K562 (cell line): Measurements from ENCODE around the gene CRIP3. TPM values are rescaled to one million over a fixed set of nuclear protein-coding genes. Genes with fewer than 3 reads are reported as not detected.

Experiments
- ATAC-seq: fragments of 200-7000 bp; cut with Tn5 transposase; 3 replicates; pipeline ENCODE4 v1.9.1; 2020; ENCODE audit warnings: moderate library complexity
- BruUV-seq: library from RNA; stranded (reverse); fragments of 400-500 nt; replicated peaks from 2 replicates; lab custom pipeline; 2021; lab: Mats Ljungman, UMichigan
- CTCF ChIA-PET: fragments of 300-600 bp; formaldehyde crosslinking; extraction: SDS; loops from one replicate; lab custom pipeline; 2021; ENCODE audit warnings: low intra/inter-chr PET ratio; lab: Yijun Ruan, JAX
- POLR2A ChIA-PET: fragments of 300-600, 350-650 bp; sonication (Branson Sonifier 250); formaldehyde crosslinking; extraction: SDS; loops from one replicate; lab custom pipeline; 2021; ENCODE audit warnings: antibody characterized with exemption, inconsistent platforms; lab: Yijun Ruan, JAX
- DNase-seq, 4 experiments: peaks; one replicate each; pipeline versions ENCODE4 v3.0.0 to v3.0.0-alpha.2; 2011 to 2018; ENCODE audit warnings: low spot score in 3 of 4, mixed read lengths in 3 of 4; ENCODE audit errors: extremely low read depth in 1 of 4
- FAIRE-seq: peaks from 2 replicates; lab custom pipeline; 2011; peaks lifted over from hg19 to GRCh38; lab: Jason Lieb, UNC
- H2AFZ ChIP-seq: 2 replicates; pipeline ENCODE4 v1.6.0; 2011; ENCODE audit warnings: low read depth, low read length, control low read depth, inconsistent platforms
- H3K27ac ChIP-seq: fragments of 200-600 bp; 3 replicates; pipeline ENCODE4 v1.8.0; 2011; ENCODE audit warnings: low read depth, mild to moderate bottlenecking, control low read depth, inconsistent platforms, low read length, moderate library complexity, mixed read lengths; ENCODE audit errors: extremely low read depth
- H3K27me3 ChIP-seq, 2 experiments: fragments of 300-600 bp in 1 of 2; 2 replicates in 1 of 2; 3 replicates in 1 of 2; pipeline versions ENCODE4 v1.6.0 to v1.8.0; 2011; ENCODE audit warnings: inconsistent platforms in 2 of 2, low read length in 2 of 2, mild to moderate bottlenecking in 1 of 2, mixed read lengths in 1 of 2, moderate library complexity in 1 of 2; ENCODE audit not compliant: control insufficient read depth in 2 of 2, insufficient read depth in 2 of 2
- H3K36me3 ChIP-seq: fragments of 300-600 bp; 3 replicates; pipeline ENCODE4 v1.8.0; 2011; ENCODE audit warnings: mild to moderate bottlenecking, low read length, inconsistent platforms; ENCODE audit not compliant: control insufficient read depth, insufficient read depth
- H3K4me1 ChIP-seq, 2 experiments: fragments of 200-600 bp in 1 of 2; replicated peaks in 1 of 2; 2 replicates in 1 of 2; 3 replicates in 1 of 2; pipeline versions ENCODE4 v1.5.1 to v1.8.0; 2011; ENCODE audit warnings: inconsistent platforms in 2 of 2, low read length in 2 of 2, mild to moderate bottlenecking in 1 of 2, mixed read lengths in 1 of 2, moderate library complexity in 1 of 2; ENCODE audit not compliant: control insufficient read depth in 2 of 2, insufficient read depth in 2 of 2
- H3K4me2 ChIP-seq: 2 replicates; pipeline ENCODE4 v1.6.1; 2011; ENCODE audit warnings: low read length, control low read depth, inconsistent platforms, mixed read lengths; ENCODE audit not compliant: insufficient read depth
- H3K4me3 ChIP-seq: fragments of 200-600 bp; sonication (generic), shearing (Covaris generic); 2 replicates; pipeline ENCODE4 v1.5.1; 2016; ENCODE audit warnings: control low read depth, inconsistent platforms
- H3K79me2 ChIP-seq: fragments of 200-600 bp; 3 replicates; pipeline ENCODE4 v1.8.0; 2011; ENCODE audit warnings: low read length, inconsistent platforms; ENCODE audit not compliant: control insufficient read depth, insufficient read depth
- H3K9ac ChIP-seq, 2 experiments: 2 replicates each; pipeline versions ENCODE4 v1.6.0 to v1.6.1; 2011; ENCODE audit warnings: low read depth in 2 of 2, low read length in 2 of 2, control low read depth in 1 of 2, inconsistent platforms in 1 of 2, mild to moderate bottlenecking in 1 of 2, mixed read lengths in 1 of 2; ENCODE audit not compliant: insufficient read depth in 1 of 2
- H3K9me1 ChIP-seq: one replicate; pipeline ENCODE4 v1.6.0; 2011; ENCODE audit warnings: inconsistent platforms, mild to moderate bottlenecking, low read length, moderate library complexity; ENCODE audit not compliant: control insufficient read depth, insufficient read depth
- H3K9me3 ChIP-seq: replicated peaks from 2 replicates; pipeline ENCODE4 v1.5.1; 2011; ENCODE audit warnings: low read depth, low read length, inconsistent platforms; ENCODE audit not compliant: control insufficient read depth, insufficient read depth
- H4K20me1 ChIP-seq: replicated peaks from 2 replicates; pipeline ENCODE4 v1.6.1; 2011; ENCODE audit warnings: low read length, inconsistent platforms, mixed read lengths; ENCODE audit not compliant: control insufficient read depth, insufficient read depth
- CHAMP1 ChIP-seq: fragments of 450-650 bp; IDR thresholded peaks from 2 replicates; pipeline ENCODE4 v1.6.1; 2016; ENCODE audit warnings: mild to moderate bottlenecking
- ELK1 ChIP-seq: sonication (generic); formaldehyde crosslinking; IDR thresholded peaks from 2 replicates; pipeline ENCODE4 v1.8.1; 2022; ENCODE audit warnings: missing genetic modification reagents
- FOXP1 ChIP-seq: sonication (generic); formaldehyde crosslinking; IDR thresholded peaks from 2 replicates; pipeline ENCODE4 v1.8.0; 2022; ENCODE audit warnings: mild to moderate bottlenecking, missing genetic modification reagents
- MIER1 ChIP-seq: fragments of 450-650 bp; IDR thresholded peaks from 2 replicates; pipeline ENCODE4 v1.6.1; 2016; ENCODE audit warnings: antibody characterized with exemption, mild to moderate bottlenecking, low read depth
- NR2F6 ChIP-seq: fragments of 450-650 bp; formaldehyde crosslinking; IDR thresholded peaks from 2 replicates; pipeline ENCODE4 v1.4.0; 2020; ENCODE audit warnings: mild to moderate bottlenecking
- RBBP5 ChIP-seq: fragments of 200-600 bp; sonication (generic); IDR thresholded peaks from 2 replicates; pipeline ENCODE4 v1.6.1; 2012; ENCODE audit warnings: borderline replicate concordance, mild to moderate bottlenecking, low read length, control low read depth, inconsistent platforms; ENCODE audit not compliant: insufficient read depth, poor library complexity, severe bottlenecking
- ZNF395 ChIP-seq: fragments of 200-800 bp; sonication (Bioruptor generic); IDR thresholded peaks from 2 replicates; pipeline ENCODE4 v1.6.1; 2017; ENCODE audit warnings: missing genetic modification characterization, missing compliant biosample characterization
- ZNF696 ChIP-seq: fragments of 250-450 bp; sonication (Bioruptor Pico); conservative IDR thresholded peaks from 2 replicates; pipeline ENCODE4 v1.4.0; 2020; ENCODE audit warnings: mild to moderate bottlenecking, moderate library complexity
- ZNF764 ChIP-seq: fragments of 250-450 bp; sonication (Bioruptor Pico); IDR thresholded peaks from 2 replicates; pipeline ENCODE4 v1.4.0; 2020; ENCODE audit warnings: low read depth, mild to moderate bottlenecking, moderate library complexity
- in situ Hi-C: fragments of 300-500 bp; cut with MboI; formaldehyde crosslinking; loops from 4 replicates; pipeline ENCODE4 v1.15.0; 2018; ENCODE audit warnings: inconsistent platforms, mixed read lengths
- intact Hi-C: fragments of 100-400 bp; cut with micrococcal nuclease; formaldehyde crosslinking; loops from 2 replicates; pipeline ENCODE4 v1.14.2; 2022
- polyA plus RNA-seq, 8 experiments: library from polyadenylated mRNA; depleted of rRNA in 4 of 8; stranded (reverse) in 5 of 8; unstranded in 3 of 8; fragments of >200 nt; fragmentation: Nextera tagmentation in 2 of 8; fragmentation: Illumina TruSeq in 1 of 8; extraction: Ambion mirVana in 2 of 8; extraction: Trizol in 1 of 8; gene quantifications; 2 replicates each; pipeline versions ENCODE4 v1.2.1 to v1.2.3, GENCODE V29; 2011 to 2014; ENCODE audit warnings: inconsistent platforms in 1 of 8, missing spikeins in 1 of 8
- total RNA-seq, 7 experiments: library from RNA; depleted of rRNA in 6 of 7; stranded (reverse); fragments of >200 nt in 6 of 7; fragmentation: Illumina TruSeq in 2 of 7; extraction: Trizol in 2 of 7; gene quantifications; 2 replicates each; pipeline versions ENCODE4 v1.2.1 to v1.2.3, GENCODE V29; 2011 to 2021; ENCODE audit warnings: low replicate concordance in 1 of 7

CRIP3 gene
- total and polyA plus RNA-seq, 9 of the 15 experiments (the other 6 are each of a cell fraction or from before 2014, with no cell fraction given): 0.36 to 2.1 (median 0.87) TPM

- no peak for TF ChIP-seq CHAMP1
Observed at GRCh38 chr6:43339168-43339567, 30.5 kb upstream of the CRIP3 start (continued).

- Histone ChIP-seq H3K79me2 (no peaks in the 10 kb centered on the region), H3K36me3 (peaks cover 47% of the 10 kb centered on the region), H3K27ac (no peak overlapping the region), H3K27me3 (no peaks in the 10 kb centered on the region), H3K9me3 (no peaks in the 10 kb centered on the region), H2AFZ (no peak overlapping the region), H3K4me1 (peaks cover 0 to 2% of the 10 kb centered on the region in 2 experiments; a peak in 1 of 5 replicates), H3K4me2 (no peak overlapping the region), H3K4me3 (no peak overlapping the region), H4K20me1 (no peaks in the 10 kb centered on the region; the same call in 1 of the 2 replicates), H3K9ac (no peak overlapping the region), H3K9me1 (no peaks in the 10 kb centered on the region)
- in situ Hi-C loops (no loop called here), intact Hi-C loops (no loop called here)
- ATAC-seq: no peak
- CTCF ChIA-PET: no interaction called here
- no peak for TF ChIP-seq ELK1
- TF ChIP-seq MIER1: no peak
- TF ChIP-seq NR2F6 (CRISPR knock-in tag): no peak
- no peak for TF ChIP-seq RBBP5
- TF ChIP-seq ZNF395 (CRISPR knock-in tag): no peak
- TF ChIP-seq ZNF764: no peak
- no peak for TF ChIP-seq FOXP1
- no peak for TF ChIP-seq ZNF696 (CRISPR knock-in tag)
- DNase-seq: no peak
- FAIRE-seq: no peak
- POLR2A ChIA-PET: interaction anchor here (1.0 to 2.2 kb wide), 7 partner anchors 9 to 69 kb away, joined by 3 to 6 read pairs (median 3); no protein-coding TSS in a partner anchor
- TSS peak; percentile 26 for BruUV-seq
Observed at GRCh38 chr6:43338243-43338642, 29.6 kb upstream of the CRIP3 start.
